Tibial nerve (tissue), 4 donors: Measurements from ENCODE around the gene EXOC2.

Experiments used
- EP300 ChIP-seq, 2 donors: sonication (generic); formaldehyde crosslinking; IDR thresholded peaks; one replicate each; pipeline ENCODE4 v1.6.1; 2017; ENCODE audit warnings: antibody characterized with exemption in 2 of 2, mild to moderate bottlenecking in 1 of 2
- POLR2A ChIP-seq, 2 donors: fragments of 450-650 bp; IDR thresholded peaks; one replicate each; pipeline ENCODE4 v1.6.1; 2017; ENCODE audit warnings: antibody characterized with exemption in 2 of 2, mild to moderate bottlenecking in 2 of 2, moderate library complexity in 2 of 2
- TF ChIP-seq, protein P1 (sequence below), 5 experiments: fragments of 200-600 bp in 3 of 5; fragments of 450-650 bp in 2 of 5; sonication (generic) in 3 of 5; IDR thresholded peaks; one replicate each; pipeline ENCODE4 v1.5.1; 2016 to 2019; ENCODE audit warnings: antibody characterized with exemption in 5 of 5, mild to moderate bottlenecking in 3 of 5, moderate library complexity in 2 of 5

DNA sequence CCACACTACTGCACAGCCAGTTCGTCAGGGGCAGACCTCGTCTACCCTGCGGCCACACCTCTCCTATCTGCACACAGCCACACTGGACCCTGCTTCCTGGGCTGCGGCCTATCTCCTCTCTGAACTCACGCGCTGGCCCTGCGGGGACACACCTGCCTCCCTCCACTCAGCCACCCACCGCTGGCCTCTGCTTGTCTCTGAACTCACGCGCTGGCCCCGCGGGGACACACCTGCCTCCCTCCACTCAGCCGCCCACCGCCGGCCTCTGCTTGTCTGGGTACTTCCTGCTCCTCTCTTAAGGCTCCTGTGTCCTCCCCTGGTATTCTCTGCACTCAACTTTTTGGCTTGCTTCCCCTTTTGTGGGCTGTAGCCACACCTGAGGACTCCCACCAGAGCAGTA, 88.4 kb downstream of the EXOC2 start:
- no peak for TF ChIP-seq POLR2A (IDR thresholded peaks at IDR 0.05)
- TF ChIP-seq, protein P1, sequence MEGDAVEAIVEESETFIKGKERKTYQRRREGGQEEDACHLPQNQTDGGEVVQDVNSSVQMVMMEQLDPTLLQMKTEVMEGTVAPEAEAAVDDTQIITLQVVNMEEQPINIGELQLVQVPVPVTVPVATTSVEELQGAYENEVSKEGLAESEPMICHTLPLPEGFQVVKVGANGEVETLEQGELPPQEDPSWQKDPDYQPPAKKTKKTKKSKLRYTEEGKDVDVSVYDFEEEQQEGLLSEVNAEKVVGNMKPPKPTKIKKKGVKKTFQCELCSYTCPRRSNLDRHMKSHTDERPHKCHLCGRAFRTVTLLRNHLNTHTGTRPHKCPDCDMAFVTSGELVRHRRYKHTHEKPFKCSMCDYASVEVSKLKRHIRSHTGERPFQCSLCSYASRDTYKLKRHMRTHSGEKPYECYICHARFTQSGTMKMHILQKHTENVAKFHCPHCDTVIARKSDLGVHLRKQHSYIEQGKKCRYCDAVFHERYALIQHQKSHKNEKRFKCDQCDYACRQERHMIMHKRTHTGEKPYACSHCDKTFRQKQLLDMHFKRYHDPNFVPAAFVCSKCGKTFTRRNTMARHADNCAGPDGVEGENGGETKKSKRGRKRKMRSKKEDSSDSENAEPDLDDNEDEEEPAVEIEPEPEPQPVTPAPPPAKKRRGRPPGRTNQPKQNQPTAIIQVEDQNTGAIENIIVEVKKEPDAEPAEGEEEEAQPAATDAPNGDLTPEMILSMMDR (IDR thresholded peaks at IDR 0.05) = no peak
- TF ChIP-seq EP300 (IDR thresholded peaks at IDR 0.05) = no peak
